ENCODE data around the gene NXPE3.
"Not testable (repeated sequence)": the region's sequence is repeated elsewhere in the genome, so short reads cannot be mapped to it uniquely, and the experiment has no call there.

The NXPE3 gene

GRCh38 chr3:101779047-101779821 is at the start of gene NXPE3:
Gene NXPE3 (plus strand): TSS chr3:101779211. CDS start chr3:101785597, 6,386 bp downstream.
- FAIRE-seq, result no peak

- no peak for FAIRE-seq
Observed at GRCh38 chr3:101729586-101729985, 49.4 kb upstream of the NXPE3 start.

GRCh38 chr3:101730839-101731238 is 48.2 kb upstream of the NXPE3 start:
- FAIRE-seq, result no peak

- FAIRE-seq, result no peak
Observed at GRCh38 chr3:101732240-101732641, 46.8 kb upstream of the NXPE3 start.

GRCh38 chr3:101735833-101736232 is 43.2 kb upstream of the NXPE3 start:
- FAIRE-seq, result no peak

GRCh38 chr3:101741914-101742313 is 37.1 kb upstream of the NXPE3 start:
- not testable (repeated sequence) for FAIRE-seq

- no peak for FAIRE-seq
Observed at GRCh38 chr3:101744811-101745210, 34.2 kb upstream of the NXPE3 start.

- FAIRE-seq, result not testable (repeated sequence)
Observed at GRCh38 chr3:101745934-101746333, 33.1 kb upstream of the NXPE3 start.

- FAIRE-seq, result not testable (repeated sequence)
Observed at GRCh38 chr3:101753386-101754113, 25.5 kb upstream of the NXPE3 start.

GRCh38 chr3:101758224-101758623 is 20.8 kb upstream of the NXPE3 start:
- FAIRE-seq, result no peak

GRCh38 chr3:101762041-101762646 is 16.9 kb upstream of the NXPE3 start:
- FAIRE-seq, result peak; percentile 13

GRCh38 chr3:101777745-101778281 is 1.2 kb upstream of the NXPE3 start:
- FAIRE-seq, result not testable (repeated sequence)

GRCh38 chr3:101778385-101779046 is 495 bp upstream of the NXPE3 start:
- no peak for FAIRE-seq

GRCh38 chr3:101779822-101780381 is 891 bp downstream of the NXPE3 start:
- FAIRE-seq, result no peak

GRCh38 chr3:101780661-101781060 is 1.6 kb downstream of the NXPE3 start:
- FAIRE-seq, result no peak

- FAIRE-seq, result no peak
Observed at GRCh38 chr3:101781166-101781565, 2.2 kb downstream of the NXPE3 start.

GRCh38 chr3:101784855-101785613 is 6.0 kb downstream of the NXPE3 start:
- FAIRE-seq, result no peak

- FAIRE-seq, result no peak
Observed at GRCh38 chr3:101791778-101792177, 12.8 kb downstream of the NXPE3 start.

- FAIRE-seq, result no peak
Observed at GRCh38 chr3:101796077-101796680, 17.2 kb downstream of the NXPE3 start.

- FAIRE-seq, result no peak
Observed at GRCh38 chr3:101801174-101801573, 22.2 kb downstream of the NXPE3 start.

- no peak for FAIRE-seq
Observed at GRCh38 chr3:101802179-101802578, 23.2 kb downstream of the NXPE3 start.

All from G401.6 (cell line).